GM12872 (cell line): ENCODE results near the gene CCNH.

Source experiments
- CTCF ChIP-seq: IDR thresholded peaks from 3 replicates; pipeline ENCODE4 v1.5.1; 2011; ENCODE audit warnings: low read depth, mild to moderate bottlenecking, low read length, moderate library complexity; ENCODE audit not compliant: insufficient read depth

Gene CCNH

GRCh38 chr5:87394411-87395165, 18.1 kb downstream of the CCNH start:
- TF ChIP-seq CTCF: no peak

GRCh38 chr5:87393331-87393730, 19.4 kb downstream of the CCNH start:
- TF ChIP-seq CTCF: no peak

- no peak for TF ChIP-seq CTCF
Observed at GRCh38 chr5:87392801-87393200, 19.9 kb downstream of the CCNH start.

- no peak for TF ChIP-seq CTCF
Observed at GRCh38 chr5:87392170-87392569, 20.6 kb downstream of the CCNH start.

GRCh38 chr5:87390576-87391199, 22.0 kb downstream of the CCNH start:
- TF ChIP-seq CTCF: no peak

- TF ChIP-seq CTCF: no peak
Observed at GRCh38 chr5:87390075-87390474, 22.7 kb downstream of the CCNH start.

- TF ChIP-seq CTCF: no peak
Observed at GRCh38 chr5:87389296-87390034, 23.3 kb downstream of the CCNH start.
